GM19397 (cell line): ENCODE results near the gene SENP7.

ENCODE experiments used
- ATAC-seq: cut with Tn5 transposase; IDR thresholded peaks from one replicate; pipeline ENCODE4 v1.9.1; 2021; ENCODE audit warnings: mild to moderate bottlenecking, moderate library complexity; ENCODE audit not compliant: unreplicated experiment

SENP7 gene

GRCh38 chr3:101278727-101279126, 234.3 kb downstream of the SENP7 start:
- no peak for ATAC-seq
